Retina (tissue), 1 donor: ENCODE results near the gene ZDHHC4.
A peak's percentile ranks its signal among the peaks of the same experiment; 100 is the strongest.

ENCODE experiments used
- DNase-seq: peaks from one replicate; pipeline ENCODE4 v3.0.0-alpha.2; 2016

The ZDHHC4 gene

GRCh38 chr7:6577369-6578113 lies at the start of gene ZDHHC4:
Gene ZDHHC4, plus strand, starts transcription at chr7:6577454. Its CDS starts 3,108 bp downstream, at chr7:6580562.
- peak; percentile 93 for DNase-seq

- DNase-seq = no peak
These were observed 48.7 kb upstream of the ZDHHC4 start for GRCh38 chr7:6528401-6529130.

- DNase-seq = no peak
These were observed 47.6 kb upstream of the ZDHHC4 start for GRCh38 chr7:6529643-6530042.

- peak; percentile 40 for DNase-seq
These were observed 46.4 kb upstream of the ZDHHC4 start for GRCh38 chr7:6530626-6531491.

GRCh38 chr7:6531492-6532279 lies 45.6 kb upstream of the ZDHHC4 start:
- DNase-seq = no peak

- DNase-seq = peak; percentile 13
These were observed 44.7 kb upstream of the ZDHHC4 start for GRCh38 chr7:6532516-6532915.

- peak; percentile 11 for DNase-seq
These were observed 43.3 kb upstream of the ZDHHC4 start for GRCh38 chr7:6533893-6534495.

GRCh38 chr7:6536262-6537260 lies 40.7 kb upstream of the ZDHHC4 start:
- peak; percentile 69 for DNase-seq

- no peak for DNase-seq
These were observed 34.9 kb upstream of the ZDHHC4 start for GRCh38 chr7:6542368-6542767.

- peak; percentile 14 for DNase-seq
These were observed 31.7 kb upstream of the ZDHHC4 start for GRCh38 chr7:6545398-6546126.

GRCh38 chr7:6546498-6547251 lies 30.6 kb upstream of the ZDHHC4 start:
- no peak for DNase-seq

- no peak for DNase-seq
These were observed 29.9 kb upstream of the ZDHHC4 start for GRCh38 chr7:6547400-6547799.

GRCh38 chr7:6551016-6551511 lies 26.2 kb upstream of the ZDHHC4 start, which contains the start of gene GRID2IP:
Gene GRID2IP, minus strand, starts transcription at chr7:6551461. Its CDS starts 25 bp downstream, at chr7:6551436.
- DNase-seq = no peak

- no peak for DNase-seq
These were observed 23.7 kb upstream of the ZDHHC4 start for GRCh38 chr7:6553448-6554044.

- DNase-seq = no peak
These were observed 22.4 kb upstream of the ZDHHC4 start for GRCh38 chr7:6554848-6555247.

GRCh38 chr7:6556196-6556595 lies 21.1 kb upstream of the ZDHHC4 start:
- no peak for DNase-seq

- DNase-seq = no peak
These were observed 18.4 kb upstream of the ZDHHC4 start for GRCh38 chr7:6558837-6559236.

- DNase-seq = no peak
These were observed 17.4 kb upstream of the ZDHHC4 start for GRCh38 chr7:6559896-6560295.
